Ishikawa (cell line): Measurements from ENCODE around the gene KAT2B.

ENCODE experiments used
- CEBPB ChIP-seq: IDR thresholded peaks from 2 replicates; pipeline ENCODE4 v1.6.1; 2012
- CREB1 ChIP-seq: IDR thresholded peaks from 2 replicates; pipeline ENCODE4 v1.6.1; 2012; ENCODE audit warnings: low read depth
- EGR1 ChIP-seq: IDR thresholded peaks from 2 replicates; pipeline ENCODE4 v1.6.1; 2012
- EP300 ChIP-seq: IDR thresholded peaks from 2 replicates; pipeline ENCODE4 v1.6.1; 2012; ENCODE audit warnings: borderline replicate concordance
- FOXM1 ChIP-seq: IDR thresholded peaks from 2 replicates; pipeline ENCODE4 v1.6.1; 2012; ENCODE audit warnings: low read depth, borderline replicate concordance
- NFIC ChIP-seq: IDR thresholded peaks from 2 replicates; pipeline ENCODE4 v1.6.1; 2012
- RAD21 ChIP-seq: IDR thresholded peaks from 2 replicates; pipeline ENCODE4 v1.6.1; 2012; ENCODE audit warnings: low read depth
- TAF1 ChIP-seq: IDR thresholded peaks from 2 replicates; pipeline ENCODE4 v1.6.1; 2012; ENCODE audit warnings: low read depth, mild to moderate bottlenecking
- TCF12 ChIP-seq: IDR thresholded peaks from 2 replicates; pipeline ENCODE4 v1.6.1; 2012; ENCODE audit warnings: low read depth
- TEAD4 ChIP-seq: IDR thresholded peaks from 2 replicates; pipeline ENCODE4 v1.6.1; 2012
- USF1 ChIP-seq: IDR thresholded peaks from 2 replicates; pipeline ENCODE4 v1.6.1; 2012
- YY1 ChIP-seq: IDR thresholded peaks from 2 replicates; pipeline ENCODE4 v1.6.1; 2012; ENCODE audit warnings: low read depth
- ZBTB7A ChIP-seq: IDR thresholded peaks from 2 replicates; pipeline ENCODE4 v1.6.1; 2012; ENCODE audit warnings: low read depth
- TF ChIP-seq, protein P1 (sequence below): IDR thresholded peaks from 2 replicates; pipeline ENCODE4 v1.6.1; 2012
- TF ChIP-seq, protein P2 (sequence below): IDR thresholded peaks from 2 replicates; pipeline ENCODE4 v1.6.1; 2012; ENCODE audit warnings: low read depth, mild to moderate bottlenecking

KAT2B gene

DNA sequence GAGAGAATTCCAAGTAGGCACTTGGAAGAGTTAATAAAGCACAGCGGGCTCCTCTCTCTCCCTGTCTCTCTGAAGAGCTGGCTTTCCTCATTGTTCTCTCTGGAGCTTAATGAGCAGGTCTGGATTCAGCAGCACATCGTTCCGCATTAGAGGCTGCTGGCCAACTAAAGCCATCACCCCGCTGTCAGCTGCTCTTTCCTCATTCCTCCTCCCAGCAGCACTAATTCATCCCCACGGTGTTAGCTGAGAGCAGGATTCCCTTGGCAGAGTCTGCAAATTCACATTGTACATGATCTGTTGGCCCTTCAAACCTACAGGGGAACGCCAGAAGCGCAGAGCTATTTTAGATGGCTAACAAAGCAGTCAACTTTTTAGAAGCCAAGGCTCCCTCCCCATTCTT is 101.6 kb downstream of the KAT2B start:
- TF ChIP-seq CEBPB (no peak), TCF12 (no peak), CREB1 (no peak), EP300 (no peak), USF1 (no peak), TEAD4 (no peak), RAD21 (no peak), NFIC (no peak), ZBTB7A (no peak), YY1 (no peak), EGR1 (no peak), TAF1 (no peak), FOXM1 (no peak)
- TF ChIP-seq, protein P1, sequence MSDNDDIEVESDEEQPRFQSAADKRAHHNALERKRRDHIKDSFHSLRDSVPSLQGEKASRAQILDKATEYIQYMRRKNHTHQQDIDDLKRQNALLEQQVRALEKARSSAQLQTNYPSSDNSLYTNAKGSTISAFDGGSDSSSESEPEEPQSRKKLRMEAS: no peak
- TF ChIP-seq, protein P2, sequence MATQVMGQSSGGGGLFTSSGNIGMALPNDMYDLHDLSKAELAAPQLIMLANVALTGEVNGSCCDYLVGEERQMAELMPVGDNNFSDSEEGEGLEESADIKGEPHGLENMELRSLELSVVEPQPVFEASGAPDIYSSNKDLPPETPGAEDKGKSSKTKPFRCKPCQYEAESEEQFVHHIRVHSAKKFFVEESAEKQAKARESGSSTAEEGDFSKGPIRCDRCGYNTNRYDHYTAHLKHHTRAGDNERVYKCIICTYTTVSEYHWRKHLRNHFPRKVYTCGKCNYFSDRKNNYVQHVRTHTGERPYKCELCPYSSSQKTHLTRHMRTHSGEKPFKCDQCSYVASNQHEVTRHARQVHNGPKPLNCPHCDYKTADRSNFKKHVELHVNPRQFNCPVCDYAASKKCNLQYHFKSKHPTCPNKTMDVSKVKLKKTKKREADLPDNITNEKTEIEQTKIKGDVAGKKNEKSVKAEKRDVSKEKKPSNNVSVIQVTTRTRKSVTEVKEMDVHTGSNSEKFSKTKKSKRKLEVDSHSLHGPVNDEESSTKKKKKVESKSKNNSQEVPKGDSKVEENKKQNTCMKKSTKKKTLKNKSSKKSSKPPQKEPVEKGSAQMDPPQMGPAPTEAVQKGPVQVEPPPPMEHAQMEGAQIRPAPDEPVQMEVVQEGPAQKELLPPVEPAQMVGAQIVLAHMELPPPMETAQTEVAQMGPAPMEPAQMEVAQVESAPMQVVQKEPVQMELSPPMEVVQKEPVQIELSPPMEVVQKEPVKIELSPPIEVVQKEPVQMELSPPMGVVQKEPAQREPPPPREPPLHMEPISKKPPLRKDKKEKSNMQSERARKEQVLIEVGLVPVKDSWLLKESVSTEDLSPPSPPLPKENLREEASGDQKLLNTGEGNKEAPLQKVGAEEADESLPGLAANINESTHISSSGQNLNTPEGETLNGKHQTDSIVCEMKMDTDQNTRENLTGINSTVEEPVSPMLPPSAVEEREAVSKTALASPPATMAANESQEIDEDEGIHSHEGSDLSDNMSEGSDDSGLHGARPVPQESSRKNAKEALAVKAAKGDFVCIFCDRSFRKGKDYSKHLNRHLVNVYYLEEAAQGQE: no peak

DNA sequence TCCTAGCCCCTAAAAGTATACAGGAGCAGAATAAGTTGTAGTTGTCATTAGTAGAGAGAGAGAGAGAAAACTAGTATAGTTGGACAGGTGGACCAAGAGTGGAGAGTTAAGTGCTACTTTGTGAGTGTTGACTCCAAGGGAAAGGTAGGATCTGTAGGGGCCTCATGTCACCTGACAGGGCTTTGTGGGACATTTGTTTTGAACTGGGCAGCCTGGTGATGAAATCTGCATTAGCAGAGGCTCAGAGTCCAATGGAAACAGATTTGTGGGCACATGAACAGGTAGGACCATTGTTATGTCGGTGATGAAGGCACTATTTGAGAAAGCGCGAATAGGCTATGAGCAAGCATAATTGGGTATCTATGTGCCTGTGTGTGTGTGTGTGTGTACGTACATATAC is 102.3 kb downstream of the KAT2B start:
- no peak for TF ChIP-seq EGR1
- TF ChIP-seq USF1: no peak
- no peak for TF ChIP-seq NFIC
- TF ChIP-seq, protein P2: no peak
- TF ChIP-seq RAD21: no peak
- TF ChIP-seq YY1: no peak
- no peak for TF ChIP-seq TCF12
- TF ChIP-seq, protein P1: no peak
- no peak for TF ChIP-seq ZBTB7A
- TF ChIP-seq TEAD4: no peak
- TF ChIP-seq CREB1: no peak
- TF ChIP-seq EP300: no peak

- no peak for TF ChIP-seq RAD21
- TF ChIP-seq, protein P1: no peak
- TF ChIP-seq, protein P2: no peak
- no peak for TF ChIP-seq TAF1
- no peak for TF ChIP-seq TEAD4
- no peak for TF ChIP-seq USF1
- TF ChIP-seq ZBTB7A: no peak
- TF ChIP-seq CREB1: no peak
- no peak for TF ChIP-seq CEBPB
- TF ChIP-seq EP300: no peak
- no peak for TF ChIP-seq YY1
- TF ChIP-seq NFIC: no peak
Observed at GRCh38 chr3:20143519-20143918, 103.3 kb downstream of the KAT2B start.

DNA sequence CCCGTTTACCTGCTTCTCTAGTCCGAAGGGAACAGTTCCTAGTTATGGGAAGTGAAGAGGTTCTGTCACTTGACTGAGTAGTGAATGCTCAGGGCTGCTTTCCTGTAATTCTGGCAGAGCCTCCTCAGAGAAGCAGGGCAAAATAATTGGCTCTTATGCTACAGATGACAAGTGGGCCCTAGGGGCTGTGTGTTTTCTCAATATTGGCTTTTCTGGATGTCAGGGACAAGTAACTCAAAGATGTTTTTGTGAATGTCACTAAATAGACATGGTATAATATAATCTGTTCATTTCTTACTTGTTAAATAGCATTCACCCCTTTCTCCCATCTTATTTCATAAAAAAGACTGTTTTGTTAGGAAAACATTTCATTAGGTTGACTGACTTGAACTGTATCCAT is 105.6 kb downstream of the KAT2B start:
- TF ChIP-seq CEBPB (no peak), NFIC (no peak), YY1 (no peak), FOXM1 (no peak), RAD21 (no peak)
- TF ChIP-seq, protein P1: no peak
